Measurements from ENCODE around the gene VSTM2L.
"Not testable (repeated sequence)": the region's sequence is repeated elsewhere in the genome, so short reads cannot be mapped to it uniquely, and the experiment has no call there.

VSTM2L gene, protein sequence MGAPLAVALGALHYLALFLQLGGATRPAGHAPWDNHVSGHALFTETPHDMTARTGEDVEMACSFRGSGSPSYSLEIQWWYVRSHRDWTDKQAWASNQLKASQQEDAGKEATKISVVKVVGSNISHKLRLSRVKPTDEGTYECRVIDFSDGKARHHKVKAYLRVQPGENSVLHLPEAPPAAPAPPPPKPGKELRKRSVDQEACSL

DNA sequence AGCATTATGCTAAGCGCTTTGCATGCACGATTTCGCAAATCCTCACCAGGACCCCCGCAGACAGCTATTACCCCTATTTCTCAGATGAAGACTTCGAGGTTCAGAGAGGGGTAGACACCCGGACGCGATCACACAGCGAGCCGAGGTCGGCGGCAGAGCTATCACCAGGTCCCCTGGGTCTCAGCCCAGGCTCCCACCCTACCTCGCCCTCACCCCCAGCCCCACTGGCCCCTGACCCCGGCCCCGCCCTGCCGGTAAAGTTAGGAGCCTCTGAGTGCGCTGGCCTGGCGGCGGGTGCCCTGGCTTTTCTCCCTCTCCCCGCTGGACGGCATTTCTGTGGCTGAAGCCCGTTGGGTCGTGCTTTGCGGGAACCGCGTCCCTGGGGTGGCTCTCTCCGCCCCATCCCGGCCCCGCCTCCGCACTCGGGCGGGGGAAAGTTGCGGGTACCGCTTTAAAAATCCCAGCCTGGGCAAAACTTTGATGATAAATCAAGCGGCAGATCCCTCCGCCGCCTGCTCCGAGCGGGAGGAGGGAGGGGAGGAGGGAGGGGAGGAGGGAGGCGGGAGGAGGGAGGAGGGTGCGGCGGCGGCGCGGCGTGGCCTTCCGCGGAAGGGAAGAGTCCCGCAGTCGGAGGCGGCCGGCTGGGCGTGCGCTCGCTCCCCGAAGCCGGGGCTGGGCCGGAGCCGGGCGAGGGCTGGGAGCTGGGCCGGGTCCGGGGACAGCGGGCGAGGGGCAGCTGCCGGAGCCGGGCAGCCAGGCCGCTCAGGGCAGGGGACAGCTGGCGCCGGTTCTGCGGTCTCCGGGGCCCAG lies at the start of gene VSTM2L:
Gene VSTM2L (plus strand): TSS at position 624 of the 810 bp plus-strand sequence. CDS start 224 bp downstream, outside the sequence.
- no peak for DNase-seq (ENCODE audit: low read depth)

DNA sequence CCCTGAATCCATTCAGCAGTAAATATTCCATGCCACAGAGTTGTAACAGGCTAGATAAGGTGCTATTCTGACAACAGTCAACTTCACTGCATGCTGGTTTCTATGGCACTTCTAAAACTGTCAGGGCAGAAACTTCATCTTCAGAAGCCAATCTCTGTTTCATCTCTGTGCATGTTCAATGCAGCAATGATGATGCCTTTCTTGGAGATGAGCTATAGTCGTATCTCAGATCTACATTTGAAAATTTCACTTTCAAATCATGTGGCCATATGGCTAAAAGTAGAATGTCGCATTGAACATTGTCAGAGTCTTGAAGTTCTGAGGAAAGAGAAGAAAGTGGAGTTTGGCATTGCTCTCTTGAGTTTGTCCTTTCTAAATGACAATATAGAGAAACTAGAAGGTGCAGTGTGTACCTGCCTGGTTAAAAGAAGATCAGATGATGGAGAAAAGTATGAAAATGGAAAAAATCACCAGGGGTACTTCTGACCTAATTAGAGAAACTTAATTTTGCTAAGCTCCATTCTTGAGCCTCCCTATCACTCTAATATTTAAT lies 49.0 kb upstream of the VSTM2L start:
- no peak for DNase-seq (ENCODE audit: low read depth)

DNA sequence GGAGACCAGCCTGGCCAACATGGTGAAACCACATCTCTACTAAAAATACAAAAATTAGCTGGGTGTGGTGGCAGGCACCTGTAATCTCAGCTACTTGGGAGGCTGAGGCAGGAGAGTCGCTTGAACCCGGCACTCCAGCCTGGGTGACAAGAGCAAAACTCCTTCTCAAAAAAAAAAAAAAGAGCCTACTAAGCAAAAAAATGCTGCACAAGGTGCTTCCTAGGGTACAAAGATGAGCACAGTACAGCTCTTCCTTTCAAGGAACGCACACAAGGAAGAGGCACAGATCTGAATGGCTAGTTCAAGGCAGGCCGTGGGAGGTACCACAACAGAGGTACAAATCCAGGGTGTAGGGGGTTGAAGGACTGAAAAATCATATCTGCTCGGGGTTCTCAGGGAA lies 46.9 kb upstream of the VSTM2L start:
- DNase-seq (ENCODE audit: low read depth): not testable (repeated sequence)

DNA sequence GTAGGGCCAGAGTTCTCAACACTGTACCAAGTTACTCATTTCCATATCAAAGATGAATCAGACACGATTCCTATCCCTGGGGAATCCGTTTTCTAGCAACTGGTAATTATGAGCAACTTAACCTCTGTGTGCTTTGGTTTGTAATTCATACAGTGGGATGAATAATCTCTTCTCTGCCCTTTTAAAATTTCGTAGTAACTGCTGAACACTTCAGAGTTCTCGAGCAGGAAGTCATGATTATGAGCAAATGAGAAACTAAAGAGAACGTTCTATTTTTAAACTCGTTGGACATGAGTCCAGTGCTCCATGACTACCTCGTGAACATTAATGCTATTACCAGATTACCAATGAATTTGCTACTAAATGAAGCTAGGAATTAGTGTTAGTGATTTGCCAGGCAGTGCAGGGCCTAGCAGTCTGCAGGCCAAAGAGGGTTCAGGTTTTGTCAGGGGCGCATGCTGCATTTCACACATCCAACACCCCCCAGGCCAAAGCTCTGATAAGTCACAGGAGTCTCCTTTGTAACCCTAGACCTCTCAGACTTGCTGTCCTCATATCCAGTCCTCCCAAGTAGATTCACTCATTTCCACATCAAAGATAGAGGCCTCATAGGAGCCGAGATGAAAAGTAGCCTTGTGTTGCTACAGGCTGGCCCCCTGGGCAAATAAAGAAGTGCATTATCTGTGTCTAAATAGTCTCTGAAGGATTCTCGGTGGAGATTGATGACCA lies 45.8 kb upstream of the VSTM2L start:
- DNase-seq (ENCODE audit: low read depth): no peak

DNA sequence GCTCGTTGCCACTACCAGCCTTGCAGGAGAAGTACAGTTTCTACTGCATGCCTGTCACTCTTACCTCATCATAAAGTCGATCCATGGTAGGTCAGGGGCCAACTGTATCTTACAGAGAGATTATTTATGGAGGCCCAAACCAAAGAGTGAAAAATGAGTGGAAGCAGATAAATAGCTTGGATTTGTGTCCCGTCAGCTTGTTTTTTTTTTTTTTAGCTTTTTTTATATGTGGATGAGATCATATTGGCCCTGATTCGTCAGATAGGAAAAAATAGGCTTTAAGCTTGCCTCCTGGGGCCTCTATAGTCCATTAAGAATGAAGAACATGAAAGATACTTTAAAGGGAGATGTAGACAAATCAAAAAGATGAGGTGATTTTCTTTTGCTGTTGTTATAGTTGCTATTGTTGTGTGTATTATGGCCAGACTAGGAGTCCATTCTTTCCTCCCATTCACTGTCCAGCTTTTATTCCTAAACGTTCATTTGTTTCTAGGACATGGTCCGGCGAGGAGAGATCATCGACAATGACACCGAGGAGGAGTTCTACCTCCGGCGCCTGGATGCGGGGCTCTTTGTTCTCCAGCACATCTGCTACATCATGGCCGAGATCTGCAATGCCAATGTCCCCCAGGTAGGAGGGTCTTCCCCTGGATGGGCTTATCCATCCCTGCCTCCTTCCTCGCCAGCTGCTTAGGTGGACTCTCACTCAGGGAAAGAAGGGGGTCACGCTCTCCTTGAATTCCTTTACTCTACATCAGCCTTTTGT lies 43.3 kb upstream of the VSTM2L start:
- no peak for DNase-seq (ENCODE audit: low read depth)

DNA sequence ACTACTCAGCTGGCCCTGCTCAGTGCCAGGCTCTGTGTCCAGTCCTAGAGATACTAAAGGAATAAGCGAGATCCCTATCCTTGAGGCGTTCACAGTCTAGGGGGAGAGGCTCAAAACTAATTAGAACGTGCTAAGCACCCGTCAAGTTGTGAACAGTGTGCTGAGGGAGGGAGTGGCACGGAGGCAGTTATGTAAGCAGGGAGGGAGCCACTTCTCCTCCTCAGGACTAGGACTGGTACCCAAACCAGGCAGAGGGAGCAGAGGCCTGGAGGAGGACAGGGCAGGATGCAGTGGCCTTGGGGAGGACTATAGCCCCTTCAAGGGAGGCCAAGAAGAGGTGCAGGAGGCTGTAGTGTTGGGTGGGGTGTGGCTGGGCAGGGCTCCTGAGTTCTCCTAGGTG lies 39.6 kb upstream of the VSTM2L start:
- DNase-seq (ENCODE audit: low read depth): no peak

DNA sequence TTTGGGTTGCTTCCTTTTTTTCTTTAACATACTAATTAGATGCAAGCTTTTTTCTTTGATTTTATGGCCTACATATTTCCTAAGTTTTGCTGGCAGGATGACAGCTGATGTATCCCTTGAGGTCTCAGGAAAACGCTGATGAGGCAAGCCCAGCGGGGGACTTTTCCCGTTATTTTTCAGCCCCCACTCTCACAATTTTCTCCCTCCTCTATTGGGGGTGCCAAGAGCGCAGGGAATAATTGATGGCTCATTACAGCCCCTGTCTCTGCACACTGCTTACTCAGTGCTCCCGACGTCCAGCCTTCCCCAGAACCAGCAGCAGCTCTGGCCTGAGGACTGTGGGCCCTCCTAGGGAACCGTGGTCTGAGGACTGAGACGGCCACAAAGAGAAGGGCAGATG lies 38.6 kb upstream of the VSTM2L start:
- no peak for DNase-seq (ENCODE audit: low read depth)

DNA sequence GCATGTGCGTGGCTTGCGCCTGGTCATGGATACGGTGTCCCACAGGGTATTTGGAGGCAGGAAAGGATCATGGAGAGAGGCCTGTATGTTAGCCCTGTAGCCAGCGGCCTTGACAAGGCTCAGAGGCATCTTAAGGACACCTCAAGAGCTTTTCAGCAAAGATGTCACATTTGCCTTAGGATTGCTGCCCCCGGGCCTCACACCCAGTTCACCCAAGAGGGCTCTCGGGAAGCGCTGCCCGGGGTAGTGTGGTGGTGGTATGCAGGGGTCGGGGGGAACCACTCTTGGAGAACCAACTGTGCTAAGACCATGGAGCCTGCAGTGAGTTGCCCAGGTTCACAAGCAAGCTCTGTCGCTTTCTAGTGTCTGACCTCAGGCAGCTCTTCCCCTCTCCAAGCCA lies 36.9 kb upstream of the VSTM2L start:
- DNase-seq (ENCODE audit: low read depth): no peak

DNA sequence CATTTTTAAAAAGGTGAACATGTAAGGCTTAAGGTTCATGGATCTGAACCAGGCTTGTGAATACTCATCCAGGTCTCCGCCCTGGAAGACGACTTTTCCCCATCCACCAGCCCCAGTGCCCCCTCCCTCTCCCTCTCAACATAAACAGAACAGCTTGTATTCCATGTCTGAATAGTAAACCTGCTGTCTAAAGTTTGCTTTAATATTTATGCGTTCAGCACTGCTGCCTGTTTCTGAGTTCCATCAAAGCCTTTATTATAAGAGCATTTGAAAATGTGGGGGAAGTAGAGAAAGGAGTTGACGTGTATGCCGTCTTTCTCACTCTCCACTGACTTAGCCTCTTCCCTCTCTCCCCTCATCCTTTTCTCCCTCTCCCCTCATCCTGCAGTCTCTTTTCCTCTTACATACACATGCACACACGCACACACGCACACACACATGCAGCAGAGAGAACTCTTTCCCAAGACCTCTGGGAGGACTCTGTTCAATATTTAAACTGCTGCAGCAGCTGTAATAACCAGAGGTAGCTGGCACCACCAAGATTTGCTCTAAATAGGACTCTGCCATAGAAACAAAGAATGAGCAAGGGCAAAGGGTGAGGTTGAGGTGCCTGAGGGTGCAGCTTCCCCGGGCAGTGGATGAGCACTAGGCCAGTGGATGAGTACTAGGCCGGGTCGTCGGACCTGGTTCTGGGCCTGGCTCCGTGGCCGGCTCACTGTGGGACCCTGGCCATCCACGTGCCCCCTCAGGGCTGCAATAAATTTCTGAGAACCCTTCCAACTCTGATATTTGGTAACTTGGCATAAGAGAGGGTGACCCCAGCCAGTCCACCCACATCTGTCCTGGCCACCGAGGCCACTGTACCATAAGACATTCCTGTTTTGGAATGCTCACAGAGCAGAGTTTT lies 35.4 kb upstream of the VSTM2L start:
- DNase-seq (ENCODE audit: low read depth): no peak

DNA sequence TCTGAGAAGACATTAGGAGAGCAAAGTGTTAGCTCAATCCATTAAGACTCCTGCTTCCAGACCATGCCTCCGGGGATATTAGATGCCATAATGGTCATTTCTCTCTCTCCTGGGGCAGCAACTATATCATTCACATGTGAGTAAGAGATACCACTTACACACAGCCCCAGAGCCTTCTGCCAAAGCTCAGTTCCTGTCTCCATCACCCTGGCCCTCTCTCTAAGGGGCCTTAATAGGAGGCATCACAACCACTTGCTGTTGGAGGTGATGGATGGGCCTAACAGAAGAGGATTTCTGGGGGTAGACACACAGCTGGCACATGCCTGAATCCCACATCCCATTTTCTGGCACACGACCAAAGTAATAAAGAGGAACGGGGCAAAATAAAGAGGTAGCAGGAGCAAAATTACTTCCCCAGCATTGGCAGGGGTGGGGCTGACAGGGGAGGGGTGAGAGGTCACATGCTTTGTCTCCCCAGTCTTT lies 34.0 kb upstream of the VSTM2L start:
- DNase-seq (ENCODE audit: low read depth): no peak

DNA sequence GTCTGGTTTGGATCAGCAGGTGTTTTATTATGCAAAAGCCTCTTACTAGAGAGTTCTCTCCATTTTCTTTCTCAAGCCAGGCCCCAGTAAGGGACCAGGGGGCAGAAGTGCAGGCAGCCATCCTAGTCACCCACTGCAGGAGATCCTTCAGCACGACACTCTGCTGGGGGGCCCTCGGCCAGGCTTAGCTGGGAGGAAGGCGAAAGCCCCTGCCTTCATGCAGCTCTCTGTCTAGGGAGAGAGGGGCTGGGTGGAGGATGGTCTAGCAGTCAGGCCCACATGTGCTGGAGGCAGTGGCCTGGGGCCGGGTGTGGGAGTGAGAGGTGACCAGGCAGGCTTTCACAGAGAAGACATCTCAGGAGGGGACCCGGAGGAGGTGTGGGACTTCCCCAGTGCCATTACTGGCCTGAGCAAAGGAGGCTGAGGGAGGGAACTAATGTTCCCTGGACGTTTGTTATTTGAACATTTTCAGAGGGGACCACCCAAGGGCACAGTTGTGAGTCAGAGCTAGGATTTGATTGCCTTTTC lies 33.5 kb upstream of the VSTM2L start:
- no peak for DNase-seq (ENCODE audit: low read depth)

DNA sequence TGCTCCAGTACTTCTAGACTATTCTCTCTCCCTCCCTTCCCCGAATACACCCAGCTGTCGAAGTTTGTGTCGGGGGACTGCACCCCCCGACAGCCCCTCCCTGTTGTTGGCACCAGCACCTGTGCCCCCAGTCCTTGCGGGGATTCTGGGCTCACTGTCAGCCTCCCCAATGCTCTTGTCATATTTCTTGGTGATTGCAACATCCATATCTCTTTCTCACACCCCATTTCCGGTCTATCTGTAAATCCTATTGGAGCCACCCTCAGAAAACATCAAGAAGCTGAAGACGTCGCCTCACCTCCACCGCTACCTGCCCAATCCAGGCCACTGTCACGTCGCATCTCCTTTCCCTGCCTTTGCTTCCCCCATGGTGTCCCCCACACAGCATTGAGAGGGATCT lies 32.6 kb upstream of the VSTM2L start:
- DNase-seq (ENCODE audit: low read depth): no peak

DNA sequence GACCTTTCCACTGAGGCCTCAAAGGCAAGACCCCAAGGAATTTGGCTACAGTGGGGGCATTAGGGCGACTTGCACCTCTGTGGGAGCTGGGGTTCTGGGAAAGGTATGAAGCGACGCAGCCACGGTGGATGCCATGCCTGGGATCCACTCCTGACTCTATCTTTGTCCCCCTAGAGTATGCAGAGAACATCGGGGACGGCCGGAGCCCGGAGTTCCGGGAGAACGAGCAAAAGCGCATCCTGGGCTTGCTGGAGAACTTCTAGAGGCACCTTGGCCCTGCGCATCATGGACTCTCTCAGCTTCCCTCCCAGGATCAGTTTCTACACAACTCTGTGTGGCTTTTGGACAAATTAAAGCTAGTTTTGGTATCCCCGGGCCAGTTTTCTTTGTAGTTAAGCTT lies 31.2 kb upstream of the VSTM2L start:
- DNase-seq (ENCODE audit: low read depth): no peak

DNA sequence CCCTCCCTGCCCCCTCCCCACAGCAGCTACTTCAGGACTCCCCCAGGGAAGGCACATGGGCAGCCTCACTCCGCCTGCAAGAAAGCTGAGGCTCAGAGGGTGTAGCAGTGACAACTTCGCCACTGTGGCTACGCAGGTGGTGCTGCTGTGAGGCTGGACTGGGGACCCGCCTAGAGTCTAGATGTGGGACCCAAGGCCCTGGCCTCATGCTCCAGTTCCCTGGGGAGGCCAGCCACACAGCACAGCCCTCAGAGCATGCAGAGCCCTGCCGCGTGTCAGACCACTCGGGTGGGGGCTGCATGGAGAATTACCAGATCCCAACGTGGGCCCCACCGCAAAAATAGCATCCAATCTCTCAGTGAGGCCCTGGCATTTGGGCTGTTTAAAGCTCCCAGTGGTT lies 30.8 kb upstream of the VSTM2L start:
- DNase-seq (ENCODE audit: low read depth): no peak

DNA sequence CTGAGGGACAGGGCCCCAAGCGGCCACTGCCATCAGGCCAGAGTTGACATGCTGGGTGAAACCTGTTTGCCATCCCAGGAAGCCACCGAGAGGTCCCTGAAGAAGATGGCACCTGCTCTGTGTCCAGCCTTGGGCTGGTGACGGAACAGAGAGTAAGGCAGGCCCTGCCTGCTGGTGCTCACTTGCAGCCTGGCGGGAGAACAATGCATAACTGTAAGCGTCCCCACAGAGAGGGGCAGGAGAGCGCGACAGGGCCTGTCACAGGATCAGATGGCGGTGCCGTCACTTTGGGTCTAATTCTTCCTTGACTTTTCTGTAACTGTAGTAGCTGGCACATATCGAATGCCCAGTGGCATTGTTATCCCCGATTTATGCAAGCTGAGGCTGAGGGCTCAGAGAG lies 29.0 kb upstream of the VSTM2L start:
- no peak for DNase-seq (ENCODE audit: low read depth)

DNA sequence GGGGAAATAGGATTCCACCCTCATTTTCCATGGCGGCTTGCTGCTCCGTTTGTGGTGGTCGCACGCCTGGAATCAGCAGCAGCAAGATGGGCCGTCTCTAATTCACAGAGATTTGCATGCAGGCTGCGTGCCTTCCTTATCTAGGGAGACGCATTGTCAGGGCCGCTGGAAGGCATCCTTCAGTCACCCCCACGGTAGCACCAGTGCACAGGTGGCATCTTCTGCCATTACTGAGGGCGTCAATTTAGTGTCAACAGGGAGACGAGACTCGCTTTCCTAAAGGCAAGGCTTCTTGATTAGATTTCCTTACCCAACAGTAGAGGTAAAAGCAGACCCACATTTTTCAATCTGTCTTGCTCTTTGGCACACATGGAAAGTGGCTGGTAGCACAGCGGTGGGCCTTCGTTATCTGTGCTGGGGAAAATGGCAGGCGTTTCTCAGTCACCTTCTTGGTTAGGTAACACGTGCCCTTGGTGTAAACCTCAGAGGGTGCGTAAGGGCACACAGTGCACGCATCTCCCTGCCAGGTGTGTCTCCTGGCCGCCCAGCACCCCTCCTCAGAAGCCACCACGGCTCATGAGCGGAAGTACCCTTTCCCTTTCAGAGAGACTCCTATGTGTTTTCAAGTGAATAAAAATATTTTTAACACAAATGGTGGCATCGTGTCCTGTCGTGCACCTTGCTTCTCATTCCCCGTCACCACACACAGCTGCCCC lies 27.3 kb upstream of the VSTM2L start:
- DNase-seq (ENCODE audit: low read depth): no peak

DNA sequence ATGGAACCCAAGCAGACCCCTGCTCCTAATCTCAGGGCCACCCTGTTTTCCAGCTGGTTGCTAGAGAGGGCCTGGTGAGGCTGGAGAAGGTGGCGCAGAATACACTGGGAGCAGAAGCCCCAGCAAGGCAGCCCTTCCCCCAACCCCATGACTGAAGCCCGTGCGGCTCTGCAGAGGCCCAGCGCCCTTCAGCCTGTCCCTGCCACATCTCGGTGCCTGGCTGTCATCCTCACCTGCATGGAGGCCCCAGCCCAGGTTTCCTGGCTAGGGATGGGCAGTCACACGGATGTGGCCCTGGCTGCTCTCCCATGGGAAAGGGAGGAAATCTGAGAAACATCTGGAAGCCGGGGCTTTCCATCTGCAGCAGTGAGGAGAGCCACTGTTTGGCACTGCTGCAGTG lies 26.1 kb upstream of the VSTM2L start:
- no peak for DNase-seq (ENCODE audit: low read depth)

DNA sequence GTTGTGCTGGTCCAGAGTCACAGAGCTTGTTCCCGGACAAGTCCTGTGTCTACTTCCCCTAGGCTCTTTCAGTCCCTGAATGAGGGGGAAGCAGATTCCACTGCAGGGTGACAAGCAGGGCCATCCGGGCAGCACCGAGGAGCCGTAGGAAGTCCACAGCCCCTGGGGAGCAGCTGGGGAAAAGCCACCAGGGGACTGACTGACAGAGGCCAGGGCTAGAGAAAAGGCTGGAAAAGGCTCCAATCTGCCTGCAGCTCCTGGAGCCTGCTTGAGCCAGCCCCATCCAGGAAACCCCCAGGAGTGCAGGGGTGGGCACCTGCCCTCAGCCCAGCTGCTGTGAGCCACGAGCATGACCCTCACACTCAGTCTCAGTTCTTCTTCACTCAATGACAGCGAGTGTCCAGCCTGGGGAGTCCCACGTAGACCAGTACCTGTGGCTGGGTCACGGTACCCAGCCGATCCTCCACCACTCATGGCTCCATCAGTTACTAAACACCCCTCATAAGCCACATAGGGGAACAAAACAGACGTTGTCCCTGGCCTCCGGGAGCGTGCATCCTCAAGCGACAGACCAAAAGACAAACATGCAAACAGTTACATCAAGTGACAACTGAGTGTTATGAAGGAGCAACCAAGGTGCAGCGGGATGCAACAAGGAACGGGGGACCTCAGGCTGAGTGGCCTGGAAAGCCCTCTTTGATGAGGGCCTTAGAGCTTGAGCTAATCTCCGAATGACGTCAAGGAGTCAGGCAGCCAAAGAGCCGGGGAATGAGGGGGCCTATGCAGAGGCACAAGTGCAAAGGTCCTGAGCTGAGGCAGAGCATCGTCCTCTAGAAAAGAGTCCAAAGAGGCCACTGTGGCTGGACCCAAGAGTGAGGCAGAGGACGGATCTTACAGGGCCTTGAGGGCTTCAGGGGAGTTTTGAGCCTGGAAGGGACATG lies 24.8 kb upstream of the VSTM2L start:
- DNase-seq (ENCODE audit: low read depth): no peak
